WTC11 (cell line): ENCODE data around the gene GFPT1. TPM values are rescaled to one million over a fixed set of nuclear protein-coding genes. Genes with fewer than 3 reads are reported as not detected.
A peak's percentile ranks its signal among the peaks of the same experiment; 100 is the strongest.

ENCODE experiments used
- ATAC-seq: fragments of 200-7000 bp; cut with Tn5 transposase; 2 replicates; pipeline ENCODE4 v1.10.0; 2021; ENCODE audit warnings: mild to moderate bottlenecking, moderate library complexity
- CTCF ChIA-PET: fragments of 300-600 bp; sonication (Branson Sonifier 250); formaldehyde crosslinking; loops from one replicate; lab custom pipeline; 2021; ENCODE audit warnings: antibody characterized with exemption; lab: Charles Lee
- POLR2A ChIA-PET: fragments of 350-600 bp; sonication (Branson Sonifier 250); formaldehyde crosslinking; loops from one replicate; lab custom pipeline; 2021; ENCODE audit warnings: antibody characterized with exemption; lab: Charles Lee
- DNase-seq: peaks from one replicate; pipeline ENCODE4 v3.0.0; 2021; ENCODE audit warnings: low spot score
- H3K27ac Mint-ChIP-seq: 2 replicates; pipeline ENCODE4 v1.8.0; 2021; ENCODE audit warnings: mixed read lengths
- H3K27me3 Mint-ChIP-seq: 2 replicates; pipeline ENCODE4 v1.8.0; 2021; ENCODE audit warnings: low read depth, mild to moderate bottlenecking, moderate library complexity, mixed read lengths
- H3K36me3 Mint-ChIP-seq: 2 replicates; pipeline ENCODE4 v1.8.0; 2021; ENCODE audit warnings: mixed read lengths
- H3K4me1 Mint-ChIP-seq: 2 replicates; pipeline ENCODE4 v1.8.0; 2022; ENCODE audit warnings: mixed read lengths
- H3K4me3 Mint-ChIP-seq: 2 replicates; pipeline ENCODE4 v1.8.0; 2021; ENCODE audit warnings: mild to moderate bottlenecking, moderate library complexity, mixed read lengths
- H3K9me3 Mint-ChIP-seq: 2 replicates; pipeline ENCODE4 v1.8.0; 2021; ENCODE audit warnings: mixed read lengths
- ATF6 ChIP-seq: sonication (generic); formaldehyde crosslinking; IDR thresholded peaks from 2 replicates; pipeline ENCODE4 v1.8.1; 2023; ENCODE audit warnings: mild to moderate bottlenecking, missing genetic modification reagents
- CDX4 ChIP-seq: fragments of 250-450 bp; sonication (Bioruptor Pico); IDR thresholded peaks from 2 replicates; pipeline ENCODE4 v1.9.0; 2021; ENCODE audit warnings: moderate library complexity, mild to moderate bottlenecking, inconsistent platforms, borderline replicate concordance
- FOXK1 ChIP-seq: sonication (generic); formaldehyde crosslinking; IDR thresholded peaks from 2 replicates; pipeline ENCODE4 v1.8.0; 2022; ENCODE audit warnings: mild to moderate bottlenecking, moderate library complexity, missing genetic modification reagents
- GABPB1 ChIP-seq: sonication (generic); formaldehyde crosslinking; IDR thresholded peaks from 2 replicates; pipeline ENCODE4 v1.8.1; 2023; ENCODE audit warnings: mild to moderate bottlenecking, missing genetic modification reagents
- MAX ChIP-seq: sonication (generic); formaldehyde crosslinking; IDR thresholded peaks from 2 replicates; pipeline ENCODE4 v1.8.0; 2022; ENCODE audit warnings: mild to moderate bottlenecking, missing genetic modification reagents
- NR1H2 ChIP-seq: sonication (generic); formaldehyde crosslinking; IDR thresholded peaks from 2 replicates; pipeline ENCODE4 v1.9.0; 2021; ENCODE audit warnings: mild to moderate bottlenecking, moderate library complexity, missing genetic modification reagents
- PREB ChIP-seq: sonication (generic); formaldehyde crosslinking; IDR thresholded peaks from 2 replicates; pipeline ENCODE4 v1.8.1; 2022; ENCODE audit warnings: mild to moderate bottlenecking, missing genetic modification reagents, moderate library complexity, borderline replicate concordance
- SOX15 ChIP-seq: fragments of 250-450 bp; sonication (Bioruptor Pico); IDR thresholded peaks from 2 replicates; pipeline ENCODE4 v1.9.0; 2021; ENCODE audit warnings: mild to moderate bottlenecking
- ZNF281 ChIP-seq: sonication (generic); formaldehyde crosslinking; IDR thresholded peaks from 2 replicates; pipeline ENCODE4 v1.8.0; 2023; ENCODE audit warnings: mild to moderate bottlenecking, missing genetic modification reagents
- total RNA-seq: library from RNA; stranded (reverse); gene quantifications from 3 replicates; pipeline ENCODE4 v1.2.3, GENCODE V29; 2021

GFPT1 gene
- total RNA-seq, 1 experiment from 2014 or later, result 65.5 TPM

GRCh38 chr2:69385443-69386151 lies 1.4 kb downstream of the GFPT1 start:
- DNase-seq (no peak), ATAC-seq (no peak)
- ChIA-PET POLR2A (interaction anchor here (1.6 kb wide), 1 partner anchor 52 kb away, joined by 9 read pairs; the partner anchor contains the start of gene NFU1), CTCF (interaction anchor here (1.2 to 3.3 kb wide), 4 partner anchors 9 to 339 kb away, joined by 3 to 30 read pairs (median 4); partner anchors contain the start of gene NFU1)
- Mint-ChIP-seq H3K27me3 (peaks cover 9% of the 10 kb centered on the region), H3K36me3 (no peaks in the 10 kb centered on the region), H3K4me1 (peaks cover 40% of the 10 kb centered on the region), H3K9me3 (no peaks in the 10 kb centered on the region), H3K4me3 (peak overlapping the region; percentile 92), H3K27ac (no peak overlapping the region)
- TF ChIP-seq CDX4 (CRISPR knock-in tag) (no peak), GABPB1 (CRISPR knock-in tag) (peak; percentile 93)

GRCh38 chr2:69384618-69385081 lies 2.4 kb downstream of the GFPT1 start:
- H3K9me3 Mint-ChIP-seq, result no peaks in the 10 kb centered on the region
- H3K4me1 Mint-ChIP-seq, result peaks cover 40% of the 10 kb centered on the region
- ChIA-PET CTCF (interaction anchor here (0.7 to 3.3 kb wide), 4 partner anchors 8 to 633 kb away, joined by 3 to 30 read pairs (median 3); no protein-coding TSS in a partner anchor), POLR2A (no interaction called here)
- TF ChIP-seq ZNF281 (CRISPR knock-in tag) (no peak), NR1H2 (CRISPR knock-in tag) (no peak), MAX (CRISPR knock-in tag) (no peak), PREB (CRISPR knock-in tag) (no peak)
- ATAC-seq (no peak), DNase-seq (no peak)
- no peak overlapping the region for H3K4me3 Mint-ChIP-seq
- H3K27me3 Mint-ChIP-seq, result peaks cover 9% of the 10 kb centered on the region
- no peaks in the 10 kb centered on the region for H3K36me3 Mint-ChIP-seq
- 0 out of 2 replicates have a peak overlapping the region, but pooled peaks have one; percentile 33 for H3K27ac Mint-ChIP-seq

GRCh38 chr2:69383176-69383812 lies 3.7 kb downstream of the GFPT1 start:
- no peak overlapping the region for H3K27ac Mint-ChIP-seq
- H3K4me3 Mint-ChIP-seq, result no peak overlapping the region
- POLR2A ChIA-PET, result no interaction called here

More at GRCh38 chr2:69383176-69383812, 3.7 kb downstream of the GFPT1 start:
- TF ChIP-seq FOXK1 (no peak), SOX15 (CRISPR knock-in tag) (no peak), ATF6 (CRISPR knock-in tag) (no peak)
- ATAC-seq, result no peak
- peaks cover 38% of the 10 kb centered on the region for H3K4me1 Mint-ChIP-seq
- no peaks in the 10 kb centered on the region for H3K36me3 Mint-ChIP-seq
- peaks cover 7% of the 10 kb centered on the region for H3K27me3 Mint-ChIP-seq
- CTCF ChIA-PET, result no interaction called here
- no peak for DNase-seq
- H3K9me3 Mint-ChIP-seq, result no peaks in the 10 kb centered on the region
